NCI-H1436 (cell line): Measurements from ENCODE around the gene ZAP70.

ENCODE experiments used
- DNase-seq: peaks from one replicate; lab custom pipeline; 2025; lab: John Stamatoyannopoulos, UW

Gene ZAP70

GRCh38 chr2:97788986-97789644 is 75.7 kb downstream of the ZAP70 start:
- no peak for DNase-seq
